Gastrocnemius medialis (tissue), 4 donors: ENCODE results near the gene AWAT1. TPM values are rescaled to one million over a fixed set of nuclear protein-coding genes. Genes with fewer than 3 reads are reported as not detected.

Experiments used
- ATAC-seq, 2 donors: fragments of 150-250 bp; one replicate each; pipeline ENCODE4 v1.9.1; 2016
- DNase-seq, 2 donors: peaks; one replicate each; pipeline ENCODE4 v3.0.0-alpha.2; 2019
- H3K27ac ChIP-seq, 4 donors: fragments of 200-600 bp; sonication (generic); 1 replicate in 1 of 4; 2 replicates in 3 of 4; pipeline ENCODE4 v1.5.1; 2016 to 2018; ENCODE audit warnings: mild to moderate bottlenecking in 2 of 4, moderate library complexity in 1 of 4
- H3K27me3 ChIP-seq, 3 donors: fragments of 200-600 bp; sonication (generic) in 2 of 3; 1 replicate in 1 of 3; 2 replicates in 2 of 3; pipeline versions ENCODE4 v1.5.1 to v1.6.0; 2016 to 2019; ENCODE audit warnings: mild to moderate bottlenecking in 1 of 3, moderate library complexity in 1 of 3
- H3K36me3 ChIP-seq, 2 donors: fragments of 200-600 bp; sonication (generic) in 1 of 2; one replicate each; pipeline ENCODE4 v1.5.1; 2017 to 2018
- H3K4me1 ChIP-seq, 2 donors: fragments of 200-600 bp; sonication (generic) in 1 of 2; one replicate each; pipeline ENCODE4 v1.5.1; 2016 to 2017; ENCODE audit warnings: mild to moderate bottlenecking in 2 of 2
- H3K4me3 ChIP-seq, 4 donors: fragments of 200-600 bp; sonication (generic) in 3 of 4; 1 replicate in 1 of 4; 2 replicates in 3 of 4; pipeline ENCODE4 v1.5.1; 2016 to 2019; ENCODE audit warnings: mild to moderate bottlenecking in 2 of 4
- H3K9me3 ChIP-seq, 3 donors: fragments of 200-600 bp; sonication (generic) in 2 of 3; 1 replicate in 1 of 3; 2 replicates in 2 of 3; pipeline ENCODE4 v1.5.1; 2016 to 2019
- CTCF ChIP-seq, 5 experiments: fragments of 450-650 bp in 3 of 5; fragments of 200-600 bp in 2 of 5; sonication (generic) in 2 of 5; IDR thresholded peaks in 4 of 5; conservative IDR thresholded peaks in 1 of 5; 1 replicate in 4 of 5; 2 replicates in 1 of 5; pipeline ENCODE4 v1.5.1; 2016 to 2019; ENCODE audit warnings: antibody characterized with exemption in 5 of 5, mild to moderate bottlenecking in 3 of 5, moderate library complexity in 3 of 5
- POLR2A ChIP-seq, 2 donors: fragments of 450-650 bp; IDR thresholded peaks; one replicate each; pipeline ENCODE4 v1.6.1; 2017; ENCODE audit warnings: antibody characterized with exemption in 2 of 2, mild to moderate bottlenecking in 2 of 2, moderate library complexity in 2 of 2
- in situ Hi-C, 4 donors: fragments of 200-750 bp; cut with MboI; loops; one replicate each; pipeline versions ENCODE4 v1.15.0 to v1.8.0; 2017; ENCODE audit warnings: low sequenced_read_pairs in 4 of 4
- intact Hi-C: fragments of 100-400 bp; cut with DNase I; formaldehyde crosslinking; loops from one replicate; pipeline ENCODE4 v1.15.1; 2023; ENCODE audit warnings: low total_unique reads
- total RNA-seq, 4 donors: library from RNA; depleted of rRNA; stranded (reverse); fragments of >200 nt; gene quantifications; one replicate each; pipeline versions ENCODE4 v1.1.0 to v1.2.3, GENCODE V29; 2016

AWAT1 gene
- total RNA-seq, 4 donors from 2014 or later = not detected

GRCh38 chrX:70255452-70255851 lies 21.0 kb downstream of the AWAT1 start:
- intact Hi-C loops = no loop called here
- Histone ChIP-seq H3K9me3 (no peaks in the 10 kb centered on the region), H3K27ac (no peak overlapping the region), H3K36me3 (no peaks in the 10 kb centered on the region), H3K4me3 (no peak overlapping the region), H3K27me3 (no peaks in the 10 kb centered on the region), H3K4me1 (no peaks in the 10 kb centered on the region)
- in situ Hi-C loops = no loop called here
- no peak for ATAC-seq
- TF ChIP-seq POLR2A (IDR thresholded peaks at IDR 0.05) (no peak), CTCF (IDR thresholded peaks at IDR 0.05 in 4 of 5, conservative IDR thresholded peaks at IDR 0.05 in 1 of 5) (no peak)
- no peak for DNase-seq

- ATAC-seq (no peak), DNase-seq (no peak)
- Histone ChIP-seq H3K36me3 (no peaks in the 10 kb centered on the region), H3K27ac (no peak overlapping the region), H3K9me3 (no peaks in the 10 kb centered on the region), H3K27me3 (no peaks in the 10 kb centered on the region), H3K4me3 (no peak overlapping the region), H3K4me1 (no peaks in the 10 kb centered on the region)
- TF ChIP-seq POLR2A (IDR thresholded peaks at IDR 0.05) = no peak
- no peak for TF ChIP-seq CTCF (IDR thresholded peaks at IDR 0.05 in 4 of 5, conservative IDR thresholded peaks at IDR 0.05 in 1 of 5)
- intact Hi-C loops (no loop called here), in situ Hi-C loops (no loop called here)
Observed at GRCh38 chrX:70257423-70258288, 23.2 kb downstream of the AWAT1 start.

- no peak within 1 kb of the TSS for H3K27ac ChIP-seq
- DNase-seq = no peak
- H3K4me3 ChIP-seq = no peak within 1 kb of the TSS
- TF ChIP-seq POLR2A (IDR thresholded peaks at IDR 0.05) = no peak
- TF ChIP-seq CTCF (IDR thresholded peaks at IDR 0.05 in 4 of 5, conservative IDR thresholded peaks at IDR 0.05 in 1 of 5) = no peak
- no peaks in the 10 kb centered on the region for H3K9me3 ChIP-seq
- no peak for ATAC-seq
- intact Hi-C loops = no loop called here
- H3K36me3 ChIP-seq = no peaks in the 10 kb centered on the region
- in situ Hi-C loops = no loop called here
- no peaks in the 10 kb centered on the region for H3K27me3 ChIP-seq
- H3K4me1 ChIP-seq = no peaks in the 10 kb centered on the region
Observed at GRCh38 chrX:70260104-70260503, 25.6 kb downstream of the AWAT1 start, which contains the start of gene P2RY4. TSS of gene P2RY4 (minus strand) at chrX:70260204. CDS start at chrX:70259624, 580 bp downstream.

- TF ChIP-seq POLR2A (IDR thresholded peaks at IDR 0.05) = no peak
- TF ChIP-seq CTCF (IDR thresholded peaks at IDR 0.05 in 4 of 5, conservative IDR thresholded peaks at IDR 0.05 in 1 of 5) = no peak
- intact Hi-C loops = no loop called here
- no peak for ATAC-seq
Observed at GRCh38 chrX:70262952-70263567, 28.6 kb downstream of the AWAT1 start.

More at GRCh38 chrX:70262952-70263567, 28.6 kb downstream of the AWAT1 start:
- no peaks in the 10 kb centered on the region for H3K36me3 ChIP-seq
- H3K4me1 ChIP-seq = no peaks in the 10 kb centered on the region
- in situ Hi-C loops = no loop called here
- no peaks in the 10 kb centered on the region for H3K9me3 ChIP-seq
- H3K27ac ChIP-seq = no peak overlapping the region
- DNase-seq = no peak
- H3K4me3 ChIP-seq = no peak overlapping the region
- no peaks in the 10 kb centered on the region for H3K27me3 ChIP-seq
